HG02798 (cell line): ENCODE data around the gene ATP2B1.

Experiments used
- ATAC-seq: cut with Tn5 transposase; IDR thresholded peaks from one replicate; pipeline ENCODE4 v1.9.1; 2021; ENCODE audit warnings: mild to moderate bottlenecking; ENCODE audit not compliant: unreplicated experiment, poor library complexity

Gene ATP2B1

DNA sequence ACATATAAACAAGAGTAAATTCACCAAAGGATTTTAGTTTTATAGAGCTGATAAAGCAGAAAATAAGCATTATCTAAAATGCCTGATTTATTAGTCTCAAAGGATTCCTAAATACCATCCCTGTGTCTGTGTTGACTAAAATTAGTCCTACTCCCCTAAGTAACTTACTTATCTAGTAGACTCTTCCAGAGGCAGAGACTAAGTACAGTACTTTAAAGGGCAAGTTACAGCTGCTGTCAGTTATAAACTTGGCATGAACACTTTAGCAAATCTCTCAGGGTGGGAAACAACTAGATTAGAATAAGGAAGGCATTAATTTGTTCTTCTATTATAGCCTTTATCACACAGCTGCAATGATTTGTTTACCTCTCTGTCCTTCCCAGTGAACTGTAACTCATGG lies 46.0 kb downstream of the ATP2B1 start:
- ATAC-seq, result no peak

DNA sequence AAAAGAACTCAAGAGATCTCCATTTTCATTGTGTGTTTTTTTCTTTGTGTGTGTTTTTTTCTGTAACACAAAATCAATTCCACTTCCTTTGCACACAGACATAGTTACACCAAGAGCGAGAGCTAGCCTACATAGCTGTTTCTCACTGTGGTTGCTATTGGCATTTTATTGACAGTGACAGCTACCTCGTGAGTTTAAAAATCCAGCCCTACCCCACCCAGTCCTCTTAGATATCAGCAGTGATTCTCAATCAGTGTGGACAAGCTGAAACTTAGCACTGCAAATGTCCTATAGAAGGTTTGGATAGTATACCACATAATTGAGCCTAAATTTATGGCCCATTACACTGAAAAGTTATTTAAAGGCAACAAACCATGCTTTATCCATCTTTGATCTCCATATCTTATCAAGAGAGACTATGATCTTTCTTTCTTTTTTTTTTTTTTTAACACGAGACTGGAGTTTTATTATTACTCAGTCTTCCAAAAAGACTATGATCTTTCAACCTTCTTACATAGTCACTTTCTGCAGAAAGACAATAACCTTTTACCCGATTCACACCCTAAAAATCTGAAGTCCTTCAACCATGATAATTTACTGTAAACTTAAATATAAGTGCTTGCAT lies 46.8 kb downstream of the ATP2B1 start:
- ATAC-seq, result no peak

DNA sequence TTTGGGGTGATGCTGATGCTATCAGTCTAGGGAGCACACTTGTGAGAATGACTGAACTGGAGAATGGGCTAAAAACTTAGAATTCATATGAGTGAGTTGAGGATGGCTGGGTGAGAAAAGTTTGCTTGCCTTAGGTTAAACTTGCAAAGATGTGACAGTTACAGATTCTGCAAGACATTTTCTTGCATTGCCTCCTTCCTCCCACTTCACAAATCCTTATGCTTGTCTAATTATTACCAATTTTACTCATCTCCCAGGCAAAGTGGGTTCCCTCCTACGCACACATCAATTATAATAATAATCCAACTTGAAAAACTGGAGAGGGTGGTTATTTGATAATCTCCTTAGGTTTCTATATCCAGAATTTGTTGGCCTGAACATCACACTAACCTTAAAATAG lies 50.9 kb downstream of the ATP2B1 start:
- ATAC-seq, result no peak

DNA sequence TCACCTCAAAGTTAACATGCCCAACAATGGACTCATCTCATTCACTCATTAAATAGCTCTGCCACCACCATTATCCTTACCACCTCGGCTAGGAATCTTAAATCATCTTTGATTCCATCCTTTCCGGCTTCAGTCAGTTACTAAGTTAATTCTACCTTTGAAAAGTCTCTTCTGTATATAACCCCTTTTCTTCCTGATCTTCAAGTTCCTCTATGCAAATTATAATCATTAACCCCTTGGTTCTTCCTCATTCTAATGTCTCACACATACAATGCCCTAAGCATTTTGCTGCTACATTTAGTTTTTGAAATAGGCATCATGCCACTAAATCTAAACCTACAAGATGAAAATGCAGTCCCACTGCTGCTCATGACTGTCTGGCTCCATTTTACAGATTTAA lies 51.6 kb downstream of the ATP2B1 start:
- no peak for ATAC-seq

DNA sequence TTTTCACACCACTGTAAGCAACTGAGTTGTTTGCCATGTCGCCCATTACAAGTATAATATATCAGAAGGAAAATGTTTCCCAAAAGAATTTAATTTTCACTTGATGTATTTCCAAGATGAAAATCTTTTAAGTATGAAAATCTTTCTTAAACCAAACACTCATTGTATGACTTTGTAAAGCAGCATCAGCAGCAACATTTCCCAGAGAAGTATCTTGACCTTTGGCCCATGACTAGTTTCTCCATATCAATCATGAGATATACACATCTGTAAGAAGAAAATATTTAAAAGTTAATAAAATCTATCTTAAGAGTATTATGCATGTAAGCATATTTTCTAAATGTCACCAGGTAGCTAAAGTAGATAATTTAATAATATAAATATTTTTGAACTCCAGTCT lies 52.8 kb downstream of the ATP2B1 start:
- no peak for ATAC-seq

DNA sequence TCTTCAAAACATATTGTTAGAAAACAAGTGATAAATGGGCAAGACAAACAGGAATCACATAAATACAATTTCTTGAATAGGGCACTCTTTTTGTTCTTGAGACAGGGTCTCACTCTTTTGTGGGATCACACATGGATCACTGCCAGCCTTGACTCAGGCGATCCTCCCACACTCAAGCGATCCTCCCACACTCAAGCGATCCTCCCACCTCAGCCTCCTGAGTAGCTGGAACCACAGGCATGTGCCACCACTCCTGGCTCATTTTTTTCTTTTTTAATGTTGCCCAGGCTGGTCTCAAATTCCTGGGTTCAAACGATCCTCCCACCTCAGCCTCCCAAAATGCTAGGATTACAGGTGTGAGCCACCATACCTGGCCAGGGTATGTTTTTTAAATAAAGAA lies 57.4 kb downstream of the ATP2B1 start:
- ATAC-seq, result no peak

DNA sequence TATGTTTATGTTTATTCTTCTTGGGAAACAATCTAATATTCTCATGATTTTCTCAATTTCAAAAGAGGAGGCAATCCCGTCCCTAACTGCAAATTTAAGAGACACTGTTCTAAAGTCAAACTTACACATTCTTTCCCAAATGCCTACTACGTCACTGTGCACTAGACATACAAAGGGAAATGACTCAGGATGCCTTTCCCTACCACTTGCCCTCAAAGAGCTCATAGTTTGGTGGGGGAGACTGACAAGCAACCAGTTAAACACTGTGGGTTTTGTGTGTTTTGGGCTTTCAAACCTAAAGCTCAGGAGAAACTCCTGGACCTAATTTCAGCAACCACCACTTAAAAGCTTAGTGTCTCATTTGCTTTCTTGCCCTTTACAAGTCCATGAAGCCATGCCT lies 58.4 kb downstream of the ATP2B1 start:
- ATAC-seq, result no peak

DNA sequence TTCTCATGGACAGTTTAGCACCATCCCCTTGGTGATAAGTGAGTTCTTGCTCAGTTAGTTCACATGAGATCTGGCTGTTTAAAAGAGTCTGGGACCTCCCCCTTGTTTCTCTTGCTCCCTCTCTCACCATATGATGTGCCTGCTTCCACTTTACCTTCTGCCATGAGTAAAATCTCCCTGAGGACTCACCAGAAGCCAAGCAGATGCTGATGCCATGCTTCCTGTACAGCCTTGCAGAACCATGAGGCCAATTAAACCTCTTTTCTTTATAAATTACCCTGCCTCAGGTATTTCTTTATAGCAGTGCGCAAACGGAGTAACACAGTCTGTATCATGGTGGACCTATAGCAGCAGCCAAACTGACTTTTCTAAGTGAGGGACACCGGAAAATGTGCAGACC lies 58.8 kb downstream of the ATP2B1 start:
- no peak for ATAC-seq

DNA sequence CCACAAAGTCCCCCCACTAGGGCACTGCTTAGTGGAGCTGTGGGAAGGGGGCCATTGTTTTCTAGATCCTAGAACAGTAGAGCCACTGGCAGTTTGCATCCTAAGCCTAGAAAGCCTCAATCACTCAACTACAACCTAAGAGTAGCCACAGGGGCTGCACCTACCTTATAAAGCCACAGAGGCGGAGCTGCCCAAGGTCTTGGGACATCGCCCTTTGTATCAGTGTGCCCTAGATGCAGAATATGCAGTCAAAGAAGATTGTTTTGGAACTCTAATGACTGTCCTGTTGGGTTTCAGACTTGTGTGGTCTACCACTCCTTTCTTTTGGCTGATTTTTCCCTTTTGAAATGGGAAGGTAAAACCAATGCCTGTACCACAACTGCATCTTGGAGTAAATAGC lies 59.5 kb downstream of the ATP2B1 start:
- no peak for ATAC-seq

DNA sequence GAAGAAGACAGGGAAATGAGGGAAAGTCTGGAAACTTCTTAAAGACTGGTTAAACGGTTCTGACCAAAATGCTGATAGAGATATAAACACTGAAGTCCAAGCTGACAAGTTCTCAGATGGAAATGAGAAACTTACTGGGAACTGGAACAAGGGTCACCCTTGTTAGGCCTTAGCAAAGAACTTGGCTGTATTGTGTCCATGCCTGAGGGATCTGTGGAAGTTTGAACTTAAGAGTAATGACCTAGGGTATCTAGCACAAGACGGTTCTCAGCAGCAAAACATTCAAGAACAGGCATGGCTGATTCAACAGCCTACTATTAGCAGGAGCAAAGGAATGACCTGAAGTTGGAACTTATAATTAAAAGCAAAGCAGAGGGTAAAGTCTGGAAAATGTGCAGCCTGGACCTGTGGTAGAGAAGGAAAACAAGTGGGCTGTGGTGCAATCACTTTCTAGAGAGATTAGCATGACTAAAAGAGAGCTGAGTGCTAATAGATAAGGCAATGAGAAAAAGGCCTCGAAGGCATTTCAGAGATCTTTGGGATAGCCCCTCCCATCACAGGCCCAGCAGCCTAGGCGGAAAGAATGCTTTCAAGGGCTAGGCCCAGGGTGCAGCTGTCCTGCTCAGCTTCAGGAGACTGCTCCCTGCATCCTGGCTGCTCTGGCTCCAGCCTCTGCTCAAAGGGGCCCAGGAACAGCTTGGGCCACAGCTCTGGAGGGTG lies 60.3 kb downstream of the ATP2B1 start:
- no peak for ATAC-seq

DNA sequence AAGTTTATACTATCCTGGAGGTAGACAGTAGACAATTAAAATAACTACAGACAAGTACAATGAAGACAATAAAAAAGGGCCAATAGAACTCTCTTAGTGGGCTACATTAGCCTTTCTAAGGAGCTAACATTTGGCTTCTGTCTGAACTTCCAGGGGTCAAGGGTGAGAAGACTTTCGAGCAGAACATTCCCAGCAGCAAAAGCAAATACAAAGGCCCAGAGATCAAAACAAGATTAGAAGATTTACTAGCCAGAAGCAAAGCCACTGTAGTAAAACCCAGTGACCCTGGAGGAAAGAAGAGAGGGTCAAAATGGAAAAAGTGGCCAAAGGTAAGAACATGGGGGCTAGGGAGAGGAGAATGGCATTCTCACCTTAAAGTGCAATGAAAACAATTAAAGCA lies 63.2 kb downstream of the ATP2B1 start:
- no peak for ATAC-seq

DNA sequence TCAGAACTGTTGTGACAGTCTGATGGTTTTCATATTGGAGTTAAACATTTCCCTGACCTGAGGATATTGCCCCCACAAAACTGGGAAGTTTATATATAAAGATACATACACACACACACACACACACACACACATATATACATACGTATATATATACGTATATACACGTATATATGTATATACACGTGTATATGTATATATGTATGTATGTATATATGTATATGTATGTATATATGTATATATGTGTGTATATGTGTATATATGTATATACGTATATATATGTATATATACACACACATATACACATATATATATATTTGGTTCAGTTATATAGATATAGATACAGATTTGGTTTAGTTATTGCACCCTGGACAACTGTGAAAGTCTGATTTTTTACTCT lies 65.7 kb downstream of the ATP2B1 start:
- no peak for ATAC-seq

DNA sequence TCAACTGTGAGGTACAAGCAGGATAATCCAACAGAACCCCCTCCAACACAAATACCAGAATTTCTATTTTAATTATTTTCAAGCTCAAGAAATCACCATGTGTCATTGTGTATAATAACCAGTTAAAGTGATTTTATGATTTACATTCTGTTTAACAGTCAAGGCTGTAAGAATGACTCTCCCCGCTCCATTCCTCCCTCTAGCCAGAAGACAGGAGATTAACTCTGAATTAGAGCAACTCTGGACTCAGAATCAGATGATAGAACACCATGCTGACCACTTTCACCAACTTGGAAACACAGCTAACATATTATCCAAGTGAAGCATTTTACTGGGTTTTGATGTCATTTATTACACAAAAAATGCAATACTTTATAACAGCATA lies 71.9 kb downstream of the ATP2B1 start:
- no peak for ATAC-seq

DNA sequence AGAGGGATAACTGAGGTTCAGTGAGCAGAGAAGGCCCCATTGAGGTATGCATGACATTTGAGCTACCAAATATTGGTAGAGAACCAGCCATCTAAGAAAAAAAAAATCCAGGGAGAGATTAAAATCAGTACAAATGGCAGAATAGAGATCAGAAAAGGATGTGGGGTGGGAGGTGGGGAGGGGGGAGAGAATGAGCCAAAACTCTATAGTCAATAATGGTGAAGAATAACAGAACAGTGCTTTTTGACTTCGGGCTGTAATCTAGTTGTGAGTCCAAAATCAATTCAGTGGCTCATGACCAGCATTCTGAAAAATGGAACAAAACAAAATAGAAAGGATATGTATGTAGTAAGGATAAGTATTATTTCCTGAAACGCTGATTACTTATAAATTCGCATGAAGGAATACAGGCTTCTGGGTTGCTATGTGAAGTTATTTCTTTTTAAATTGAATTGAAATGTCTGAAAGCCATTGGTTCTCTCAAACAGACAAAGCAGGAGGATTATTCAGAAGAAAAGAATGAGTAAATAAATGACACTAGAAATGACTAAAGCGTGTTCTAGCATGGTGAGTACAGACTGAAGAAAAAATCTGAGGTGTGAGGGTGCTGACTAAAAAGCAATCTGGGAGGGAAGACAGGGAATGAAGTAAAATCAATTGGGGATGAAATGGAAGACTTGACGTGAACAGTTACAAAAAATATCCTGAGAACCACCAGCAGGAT lies 72.4 kb downstream of the ATP2B1 start:
- ATAC-seq, result no peak

DNA sequence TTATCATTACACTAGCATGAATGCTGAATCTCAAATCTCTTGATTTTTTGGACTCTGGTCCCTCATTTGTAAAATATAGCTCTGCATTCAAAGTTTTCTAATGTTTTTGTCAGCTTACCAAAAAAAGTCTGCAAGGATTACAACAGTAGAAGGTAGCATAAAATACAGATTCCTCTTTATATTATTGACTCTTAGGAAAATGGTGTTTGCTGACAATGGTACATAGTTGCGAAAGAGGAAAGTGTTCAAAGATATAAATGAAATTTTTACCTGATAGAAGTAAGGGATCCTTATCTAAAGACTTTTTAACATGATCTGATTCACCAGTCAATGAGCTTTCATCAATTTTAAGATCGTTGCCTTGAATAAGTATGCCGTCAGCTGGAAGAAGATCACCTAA lies 74.1 kb downstream of the ATP2B1 start:
- no peak for ATAC-seq

DNA sequence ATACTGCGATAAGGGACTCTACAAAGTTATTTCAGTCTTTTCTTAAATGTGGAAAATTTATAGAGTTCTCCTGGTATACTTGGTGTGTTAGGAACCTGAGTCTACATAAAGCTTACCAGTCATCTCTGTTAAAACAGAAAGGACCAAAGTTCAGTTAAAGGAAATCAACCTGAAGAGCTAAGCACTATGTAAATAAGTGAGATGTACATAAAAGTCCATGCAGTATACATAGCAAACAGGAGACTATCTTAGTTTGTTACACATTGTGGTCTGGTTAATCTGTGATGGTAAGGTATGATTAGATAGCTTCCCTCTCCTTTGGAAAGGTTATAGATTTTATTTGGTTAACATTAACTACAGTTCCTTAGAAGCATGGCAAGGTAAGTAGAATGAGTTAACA lies 75.9 kb downstream of the ATP2B1 start:
- ATAC-seq, result no peak

DNA sequence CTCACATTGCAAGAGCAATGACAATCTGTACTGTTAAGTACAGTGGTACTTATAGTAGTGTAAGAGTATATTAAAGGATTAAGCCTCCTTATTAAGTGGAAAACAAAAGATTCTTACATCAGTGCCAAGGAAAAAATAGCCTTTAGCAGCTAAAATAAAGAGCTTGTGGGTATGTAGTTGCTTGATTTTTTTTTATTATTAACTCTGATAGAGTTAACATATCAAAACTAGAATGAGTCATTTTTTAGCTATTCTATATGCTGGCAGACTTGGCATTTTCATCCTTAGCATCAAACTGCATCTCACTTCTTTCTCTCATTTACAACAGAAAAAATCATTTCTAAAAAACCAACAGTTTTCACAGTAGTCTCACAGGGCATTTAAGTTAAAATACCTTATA lies 86.5 kb downstream of the ATP2B1 start:
- ATAC-seq, result no peak

DNA sequence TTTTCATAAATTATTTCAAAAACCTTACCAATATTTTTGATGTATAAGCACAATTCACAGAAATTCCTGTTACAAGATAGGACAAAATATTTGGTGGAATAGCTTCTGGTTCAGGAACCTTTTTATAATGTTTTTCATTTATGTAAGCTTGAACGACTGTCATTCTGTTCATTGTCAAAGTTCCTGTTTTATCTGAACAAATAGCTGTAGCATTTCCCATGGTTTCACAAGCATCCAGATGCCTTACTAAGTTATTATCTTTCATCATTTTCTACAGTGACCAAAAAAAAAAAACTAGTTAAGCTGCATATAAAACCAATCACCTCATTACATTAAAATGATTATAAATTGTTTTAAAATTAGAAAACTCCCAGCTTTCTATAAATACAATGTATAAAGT lies 87.1 kb downstream of the ATP2B1 start:
- ATAC-seq, result no peak

DNA sequence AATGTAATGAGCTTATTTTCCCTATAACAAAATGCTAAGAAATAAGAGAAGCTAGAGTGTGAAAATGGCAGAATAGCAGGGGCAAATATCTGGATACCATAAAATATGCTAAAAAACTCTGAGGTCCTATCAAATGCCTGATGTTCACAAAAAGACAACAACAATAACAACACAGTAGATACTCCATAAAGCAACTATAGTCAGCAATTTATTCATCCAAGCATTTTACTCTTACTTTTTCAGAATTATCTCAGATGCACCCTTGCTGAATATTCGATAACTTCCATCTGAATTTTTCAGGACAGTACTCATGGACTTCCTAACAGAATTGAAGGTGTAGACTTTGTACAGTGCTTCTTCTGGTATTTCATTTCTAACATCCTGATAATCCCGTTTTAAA lies 88.9 kb downstream of the ATP2B1 start:
- ATAC-seq, result no peak

DNA sequence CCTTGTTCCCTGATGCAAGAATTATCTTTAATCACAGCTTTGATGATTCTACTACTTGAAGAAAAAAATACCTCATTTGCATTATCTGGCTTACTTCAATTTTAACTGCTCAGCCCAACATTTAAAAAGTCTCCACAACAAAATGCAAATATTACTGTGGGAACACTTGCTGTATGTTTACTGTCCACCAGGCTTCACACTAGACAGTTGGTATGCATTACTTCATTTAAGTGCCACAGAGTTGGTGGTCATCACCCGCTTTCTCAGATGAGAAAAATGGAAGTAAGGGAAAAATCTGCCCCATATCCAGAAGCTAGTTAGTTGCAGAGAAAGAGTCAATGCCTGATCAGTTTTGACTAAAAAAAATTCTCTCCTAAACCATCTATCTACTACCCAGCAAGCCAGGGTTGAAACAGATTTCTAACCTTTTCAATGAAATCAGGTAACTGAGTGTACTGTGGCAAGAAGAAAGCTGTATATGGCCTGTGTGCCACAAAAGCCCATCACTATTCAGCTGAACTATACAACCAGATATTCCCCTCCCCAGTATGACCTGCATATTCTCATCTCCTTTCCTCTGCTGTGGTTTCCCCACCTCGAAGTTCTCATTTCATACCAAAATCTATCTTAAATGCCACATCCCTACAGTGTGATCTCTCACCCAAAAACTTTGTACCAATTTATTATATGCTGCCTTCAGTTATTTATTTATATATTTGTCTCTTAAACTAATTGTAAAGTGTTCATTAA lies 90.3 kb downstream of the ATP2B1 start:
- ATAC-seq, result no peak

DNA sequence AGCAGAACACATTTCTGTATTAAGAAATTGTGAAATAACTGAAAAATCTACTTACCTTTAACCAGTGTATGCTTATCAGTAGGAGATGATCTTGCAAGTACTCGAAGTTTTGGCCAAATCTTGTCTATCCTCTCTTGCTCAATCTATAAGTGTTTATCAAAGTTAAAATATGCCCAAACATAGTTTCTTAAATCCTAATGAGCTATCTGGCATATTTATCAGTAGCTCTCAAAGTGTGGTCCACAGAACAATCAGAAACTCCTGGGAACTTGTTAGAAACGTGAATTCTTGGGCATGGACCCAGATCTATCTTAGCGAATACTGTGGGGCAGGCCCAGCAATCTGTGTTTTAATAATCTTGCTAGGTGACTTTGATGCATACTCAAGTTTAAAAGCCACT lies 98.3 kb downstream of the ATP2B1 start:
- no peak for ATAC-seq
